Measurements from ENCODE around the gene NTM.

DNA sequence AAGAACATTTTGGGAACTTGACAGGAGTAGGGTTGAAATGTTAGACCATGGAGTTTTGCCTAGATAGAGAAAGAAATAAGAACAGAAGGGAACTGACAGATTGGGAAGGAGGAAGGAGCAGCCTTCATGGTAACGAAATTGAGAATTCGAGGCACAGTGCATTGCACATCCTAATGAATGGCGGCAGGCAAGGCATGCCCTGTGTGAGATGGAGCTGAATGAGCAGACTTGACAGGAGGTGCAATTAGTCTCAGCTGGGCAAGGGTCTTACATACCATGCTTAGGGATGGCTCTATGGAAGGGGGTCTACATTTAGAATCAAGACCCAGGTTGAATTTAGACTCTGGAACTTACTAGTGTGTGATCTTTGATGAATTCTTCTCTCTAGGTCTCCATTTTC, 25.0 kb upstream of the NTM start:
- TF ChIP-seq, protein P1, sequence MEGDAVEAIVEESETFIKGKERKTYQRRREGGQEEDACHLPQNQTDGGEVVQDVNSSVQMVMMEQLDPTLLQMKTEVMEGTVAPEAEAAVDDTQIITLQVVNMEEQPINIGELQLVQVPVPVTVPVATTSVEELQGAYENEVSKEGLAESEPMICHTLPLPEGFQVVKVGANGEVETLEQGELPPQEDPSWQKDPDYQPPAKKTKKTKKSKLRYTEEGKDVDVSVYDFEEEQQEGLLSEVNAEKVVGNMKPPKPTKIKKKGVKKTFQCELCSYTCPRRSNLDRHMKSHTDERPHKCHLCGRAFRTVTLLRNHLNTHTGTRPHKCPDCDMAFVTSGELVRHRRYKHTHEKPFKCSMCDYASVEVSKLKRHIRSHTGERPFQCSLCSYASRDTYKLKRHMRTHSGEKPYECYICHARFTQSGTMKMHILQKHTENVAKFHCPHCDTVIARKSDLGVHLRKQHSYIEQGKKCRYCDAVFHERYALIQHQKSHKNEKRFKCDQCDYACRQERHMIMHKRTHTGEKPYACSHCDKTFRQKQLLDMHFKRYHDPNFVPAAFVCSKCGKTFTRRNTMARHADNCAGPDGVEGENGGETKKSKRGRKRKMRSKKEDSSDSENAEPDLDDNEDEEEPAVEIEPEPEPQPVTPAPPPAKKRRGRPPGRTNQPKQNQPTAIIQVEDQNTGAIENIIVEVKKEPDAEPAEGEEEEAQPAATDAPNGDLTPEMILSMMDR (IDR thresholded peaks at IDR 0.05; ENCODE audit: poor library complexity) = no peak
- TF ChIP-seq EZH2 (IDR thresholded peaks at IDR 0.05; ENCODE audit: borderline replicate concordance) (no peak), EZH2phosphoT487 (IDR thresholded peaks at IDR 0.05; ENCODE audit: low read depth, severe bottlenecking, unreplicated experiment) (no peak)

Measured in hepatocyte (in vitro differentiated cells).